Activated CD4-positive, alpha-beta T cell treated with anti-CD3 and anti-CD28 coated beads for 4 hours (primary cell): Measurements from ENCODE around the gene CLRN2.

ENCODE experiments used
- DNase-seq, 2 donors: peaks; one replicate each; pipeline ENCODE4 v3.0.0-alpha.2; 2020

The CLRN2 gene

GRCh38 chr4:17514865-17515264 lies at the start of gene CLRN2:
Gene CLRN2 (plus strand): TSS chr4:17515165. CDS start chr4:17515267, 102 bp downstream.
- DNase-seq: no peak

GRCh38 chr4:17468619-17469221 lies 46.2 kb upstream of the CLRN2 start:
- DNase-seq: no peak

- no peak for DNase-seq
Observed at GRCh38 chr4:17469931-17470674, 44.9 kb upstream of the CLRN2 start.

- no peak for DNase-seq
Observed at GRCh38 chr4:17475481-17475880, 39.5 kb upstream of the CLRN2 start.

GRCh38 chr4:17476853-17477252 lies 38.1 kb upstream of the CLRN2 start:
- DNase-seq: no peak

- DNase-seq: no peak
Observed at GRCh38 chr4:17477774-17478472, 37.0 kb upstream of the CLRN2 start.

- no peak for DNase-seq
Observed at GRCh38 chr4:17480210-17480927, 34.6 kb upstream of the CLRN2 start.

- DNase-seq: no peak
Observed at GRCh38 chr4:17480955-17481354, 34.0 kb upstream of the CLRN2 start.

GRCh38 chr4:17482716-17483115 lies 32.2 kb upstream of the CLRN2 start:
- DNase-seq: no peak

- no peak for DNase-seq
Observed at GRCh38 chr4:17489123-17489522, 25.8 kb upstream of the CLRN2 start.

GRCh38 chr4:17489721-17490120 lies 25.2 kb upstream of the CLRN2 start:
- no peak for DNase-seq

- no peak for DNase-seq
Observed at GRCh38 chr4:17490575-17491059, 24.3 kb upstream of the CLRN2 start.

GRCh38 chr4:17491196-17491595 lies 23.8 kb upstream of the CLRN2 start:
- DNase-seq: no peak

- DNase-seq: no peak
Observed at GRCh38 chr4:17492058-17492741, 22.8 kb upstream of the CLRN2 start.

- no peak for DNase-seq
Observed at GRCh38 chr4:17492876-17493275, 22.1 kb upstream of the CLRN2 start.

- DNase-seq: no peak
Observed at GRCh38 chr4:17493619-17494018, 21.3 kb upstream of the CLRN2 start.

- DNase-seq: peak; percentile 14 to 16
Observed at GRCh38 chr4:17494258-17495190, 20.4 kb upstream of the CLRN2 start.

GRCh38 chr4:17497890-17498523 lies 17.0 kb upstream of the CLRN2 start:
- no peak for DNase-seq

GRCh38 chr4:17500574-17500973 lies 14.4 kb upstream of the CLRN2 start:
- no peak for DNase-seq

GRCh38 chr4:17502756-17503155 lies 12.2 kb upstream of the CLRN2 start:
- no peak for DNase-seq

- no peak for DNase-seq
Observed at GRCh38 chr4:17504081-17504480, 10.9 kb upstream of the CLRN2 start.
